Naive thymus-derived CD4-positive, alpha-beta T cell (primary cell): ENCODE results near the gene ZC3H12C. TPM values are rescaled to one million over a fixed set of nuclear protein-coding genes. Genes with fewer than 3 reads are reported as not detected.
"Not testable (repeated sequence)": the region's sequence is repeated elsewhere in the genome, so short reads cannot be mapped to it uniquely, and the experiment has no call there.

Experiments
- ATAC-seq: fragments of 150-1000 bp; cut with Tn5 transposase; 2 replicates; pipeline ENCODE4 v1.10.0; 2021; ENCODE audit warnings: mild to moderate bottlenecking, moderate library complexity
- CTCF ChIA-PET: fragments of 350-600 bp; sonication (Branson Sonifier 250); formaldehyde crosslinking; loops from one replicate; lab custom pipeline; 2021; ENCODE audit warnings: antibody characterized with exemption; lab: Charles Lee
- POLR2A ChIA-PET: fragments of 350-600 bp; sonication (Branson Sonifier 250); formaldehyde crosslinking; loops from one replicate; lab custom pipeline; 2021; ENCODE audit warnings: antibody characterized with exemption, inconsistent platforms; lab: Charles Lee
- DNase-seq, 9 donors: peaks; one replicate each; pipeline versions ENCODE4 v3.0.0 to v3.0.0-alpha.2; 2020 to 2022; ENCODE audit warnings: mixed read lengths in 1 of 9
- H3K27ac ChIP-seq: one replicate; pipeline ENCODE4 v1.7.0; 2013; ENCODE audit warnings: mild to moderate bottlenecking, low read depth, low read length, moderate library complexity
- H3K27me3 ChIP-seq, 2 donors: one replicate each; pipeline ENCODE4 v1.7.0; 2013; ENCODE audit warnings: low read length in 2 of 2, mild to moderate bottlenecking in 2 of 2, moderate library complexity in 2 of 2; ENCODE audit not compliant: control insufficient read depth in 2 of 2, insufficient read depth in 2 of 2
- H3K36me3 ChIP-seq, 3 experiments: 1 replicate in 2 of 3; 2 replicates in 1 of 3; pipeline ENCODE4 v1.7.0; 2013; ENCODE audit warnings: low read length in 3 of 3, mild to moderate bottlenecking in 3 of 3, moderate library complexity in 1 of 3; ENCODE audit not compliant: insufficient read depth in 3 of 3, control insufficient read depth in 2 of 3
- H3K4me1 ChIP-seq, 2 donors: one replicate each; pipeline ENCODE4 v1.7.0; 2013; ENCODE audit warnings: low read length in 2 of 2, mild to moderate bottlenecking in 2 of 2, moderate library complexity in 1 of 2; ENCODE audit not compliant: control insufficient read depth in 2 of 2, insufficient read depth in 2 of 2
- H3K4me3 ChIP-seq: 2 replicates; pipeline ENCODE4 v1.7.0; 2013; ENCODE audit warnings: mild to moderate bottlenecking, low read length
- H3K9me3 ChIP-seq, 3 experiments: 1 replicate in 2 of 3; 2 replicates in 1 of 3; pipeline ENCODE4 v1.7.0; 2013; ENCODE audit warnings: low read length in 3 of 3; ENCODE audit not compliant: control insufficient read depth in 2 of 3
- H3K27ac Mint-ChIP-seq, 9 donors: one replicate each; pipeline ENCODE4 v1.8.0; 2020 to 2022; ENCODE audit warnings: mixed read lengths in 9 of 9, mild to moderate bottlenecking in 8 of 9, moderate library complexity in 5 of 9, inconsistent platforms in 2 of 9
- H3K27me3 Mint-ChIP-seq, 5 donors: one replicate each; pipeline ENCODE4 v1.8.0; 2021 to 2022; ENCODE audit warnings: mixed read lengths in 5 of 5, mild to moderate bottlenecking in 1 of 5
- H3K36me3 Mint-ChIP-seq, 5 donors: one replicate each; pipeline ENCODE4 v1.8.0; 2020 to 2022; ENCODE audit warnings: mixed read lengths in 5 of 5, mild to moderate bottlenecking in 3 of 5, inconsistent platforms in 1 of 5
- H3K4me1 Mint-ChIP-seq, 7 donors: one replicate each; pipeline ENCODE4 v1.8.0; 2020 to 2022; ENCODE audit warnings: mixed read lengths in 7 of 7, mild to moderate bottlenecking in 3 of 7, inconsistent platforms in 1 of 7
- H3K4me3 Mint-ChIP-seq, 10 donors: one replicate each; pipeline ENCODE4 v1.8.0; 2020 to 2022; ENCODE audit warnings: mild to moderate bottlenecking in 10 of 10, mixed read lengths in 10 of 10, moderate library complexity in 6 of 10, inconsistent platforms in 2 of 10
- H3K9me3 Mint-ChIP-seq, 11 donors: one replicate each; pipeline ENCODE4 v1.8.0; 2020 to 2022; ENCODE audit warnings: mixed read lengths in 11 of 11, mild to moderate bottlenecking in 4 of 11, inconsistent platforms in 1 of 11, moderate library complexity in 1 of 11
- intact Hi-C, 2 donors: fragments of 100-400 bp; cut with micrococcal nuclease; formaldehyde crosslinking; loops; one replicate each; pipeline ENCODE4 v1.15.1; 2023
- polyA plus RNA-seq, 2 donors: library from polyadenylated mRNA; unstranded; fragments of 300-500 nt; fragmentation: Illumina TruSeq; gene quantifications; one replicate each; pipeline ENCODE4 v1.2.3, GENCODE V29; 2021
- total RNA-seq, 6 experiments: library from RNA in 5 of 6; stranded (reverse) in 5 of 6; gene quantifications; 1 replicate in 5 of 6; 2 replicates in 1 of 6; pipeline ENCODE4 v1.2.3 and lab custom pipeline; 2021 to 2026

ZC3H12C gene
- total and polyA plus RNA-seq, 7 experiments from 2014 or later = 0.19 to 2.5 (median 0.35) TPM; not detected in 2

- no peak overlapping the region for H3K4me3 ChIP-seq
- peaks cover 0 to 4% (median 0%) of the 10 kb centered on the region in 5 donors for H3K36me3 Mint-ChIP-seq
- peaks cover 0 to 18% (median 0%) of the 10 kb centered on the region in 5 donors for H3K27me3 Mint-ChIP-seq
- intact Hi-C loops = no loop called here
- no peak overlapping the region for H3K27ac ChIP-seq
- no peaks in the 10 kb centered on the region for H3K9me3 ChIP-seq
- H3K27ac Mint-ChIP-seq = no peak overlapping the region
- H3K36me3 ChIP-seq = no peaks in the 10 kb centered on the region
- H3K4me1 ChIP-seq = no peaks in the 10 kb centered on the region
- H3K4me1 Mint-ChIP-seq = no peaks in the 10 kb centered on the region
- ChIA-PET POLR2A (no interaction called here), CTCF (no interaction called here)
- H3K27me3 ChIP-seq = no peaks in the 10 kb centered on the region
- H3K9me3 Mint-ChIP-seq = peaks cover 0 to 24% (median 12%) of the 10 kb centered on the region in 11 donors
- DNase-seq (no peak), ATAC-seq (no peak)
- H3K4me3 Mint-ChIP-seq = no peak overlapping the region
Measured at GRCh38 chr11:110056956-110057355, 36.2 kb upstream of the ZC3H12C start.

- Histone ChIP-seq H3K4me1 (no peaks in the 10 kb centered on the region), H3K36me3 (no peaks in the 10 kb centered on the region), H3K9me3 (no peaks in the 10 kb centered on the region), H3K4me3 (no peak overlapping the region), H3K27ac (no peak overlapping the region), H3K27me3 (no peaks in the 10 kb centered on the region)
- Mint-ChIP-seq H3K4me3 (no peak overlapping the region), H3K4me1 (no peaks in the 10 kb centered on the region), H3K36me3 (no peaks in the 10 kb centered on the region), H3K27me3 (peaks cover 0 to 29% (median 7%) of the 10 kb centered on the region in 5 donors), H3K27ac (no peak overlapping the region), H3K9me3 (peaks cover 0 to 7% (median 0%) of the 10 kb centered on the region in 11 donors)
- ChIA-PET POLR2A (no interaction called here), CTCF (no interaction called here)
- DNase-seq (no peak), ATAC-seq (no peak)
- intact Hi-C loops = no loop called here
Measured at GRCh38 chr11:110059706-110060463, 33.3 kb upstream of the ZC3H12C start.

- ATAC-seq = no peak
- ChIA-PET POLR2A (no interaction called here), CTCF (no interaction called here)
- H3K27ac Mint-ChIP-seq = no peak overlapping the region
- Histone ChIP-seq H3K27me3 (no peaks in the 10 kb centered on the region), H3K4me1 (no peaks in the 10 kb centered on the region), H3K36me3 (no peaks in the 10 kb centered on the region), H3K27ac (no peak overlapping the region), H3K9me3 (no peaks in the 10 kb centered on the region), H3K4me3 (no peak overlapping the region)
- peaks cover 0 to 7% (median 0%) of the 10 kb centered on the region in 11 donors for H3K9me3 Mint-ChIP-seq
- H3K27me3 Mint-ChIP-seq = peaks cover 0 to 29% (median 7%) of the 10 kb centered on the region in 5 donors
- intact Hi-C loops = no loop called here
- H3K4me3 Mint-ChIP-seq = no peak overlapping the region
- no peaks in the 10 kb centered on the region for H3K4me1 Mint-ChIP-seq
- no peaks in the 10 kb centered on the region for H3K36me3 Mint-ChIP-seq
- no peak for DNase-seq
Measured at GRCh38 chr11:110061296-110061695, 31.9 kb upstream of the ZC3H12C start.

GRCh38 chr11:110062247-110062646, 30.9 kb upstream of the ZC3H12C start:
- intact Hi-C loops = no loop called here
- Mint-ChIP-seq H3K36me3 (no peaks in the 10 kb centered on the region), H3K4me3 (no peak overlapping the region), H3K4me1 (no peaks in the 10 kb centered on the region), H3K9me3 (peaks cover 0 to 7% (median 0%) of the 10 kb centered on the region in 11 donors), H3K27ac (no peak overlapping the region), H3K27me3 (peaks cover 0 to 29% (median 7%) of the 10 kb centered on the region in 5 donors)
- CTCF ChIA-PET = no interaction called here
- H3K36me3 ChIP-seq = no peaks in the 10 kb centered on the region
- no peak for ATAC-seq
- no peaks in the 10 kb centered on the region for H3K4me1 ChIP-seq
- no peak overlapping the region for H3K4me3 ChIP-seq
- H3K9me3 ChIP-seq = no peaks in the 10 kb centered on the region
- no peak overlapping the region for H3K27ac ChIP-seq
- no peak for DNase-seq
- no peaks in the 10 kb centered on the region for H3K27me3 ChIP-seq
- POLR2A ChIA-PET = no interaction called here

- peaks cover 3 to 30% (median 17%) of the 10 kb centered on the region in 5 donors for H3K27me3 Mint-ChIP-seq
- Histone ChIP-seq H3K27ac (no peak overlapping the region), H3K27me3 (no peaks in the 10 kb centered on the region), H3K9me3 (no peaks in the 10 kb centered on the region), H3K36me3 (no peaks in the 10 kb centered on the region), H3K4me1 (no peaks in the 10 kb centered on the region), H3K4me3 (no peak overlapping the region)
- no peaks in the 10 kb centered on the region for H3K36me3 Mint-ChIP-seq
- H3K9me3 Mint-ChIP-seq = peaks cover 0 to 7% (median 0%) of the 10 kb centered on the region in 11 donors
- H3K4me1 Mint-ChIP-seq = peaks cover 0 to 8% (median 0%) of the 10 kb centered on the region in 7 donors
- no peak for DNase-seq
- no peak for ATAC-seq
- H3K4me3 Mint-ChIP-seq = no peak overlapping the region
- no peak overlapping the region for H3K27ac Mint-ChIP-seq
- ChIA-PET POLR2A (no interaction called here), CTCF (no interaction called here)
- intact Hi-C loops = no loop called here
Measured at GRCh38 chr11:110065189-110065588, 28.0 kb upstream of the ZC3H12C start.

GRCh38 chr11:110068001-110068400, 25.2 kb upstream of the ZC3H12C start:
- H3K27ac ChIP-seq, POLR2A ChIA-PET, H3K4me1 ChIP-seq: not testable (repeated sequence)

More at GRCh38 chr11:110068001-110068400, 25.2 kb upstream of the ZC3H12C start:
- DNase-seq, intact Hi-C loops, CTCF ChIA-PET, H3K9me3 Mint-ChIP-seq, H3K9me3 ChIP-seq, H3K4me3 Mint-ChIP-seq, H3K36me3 ChIP-seq, H3K4me3 ChIP-seq, H3K27me3 ChIP-seq, ATAC-seq, H3K27ac Mint-ChIP-seq, H3K36me3 Mint-ChIP-seq: not testable (repeated sequence)
- H3K4me1 Mint-ChIP-seq = peaks cover 0 to 11% (median 0%) of the 10 kb centered on the region in 7 donors
- peaks cover under 1 to 35% (median 27%) of the 10 kb centered on the region in 5 donors for H3K27me3 Mint-ChIP-seq
